Activated CD4-positive, alpha-beta T cell treated with anti-CD3 and anti-CD28 coated beads for 4 hours (primary cell): ENCODE measurements around the gene TLK1.

Experiments used
- DNase-seq, 2 donors: peaks; one replicate each; pipeline ENCODE4 v3.0.0-alpha.2; 2020

TLK1 gene

GRCh38 chr2:170953941-170954340 is 206.8 kb downstream of the TLK1 start:
- no peak for DNase-seq

- DNase-seq: no peak
Measured at GRCh38 chr2:170950221-170950761, 210.4 kb downstream of the TLK1 start.

- DNase-seq: no peak
Measured at GRCh38 chr2:170949415-170949814, 211.3 kb downstream of the TLK1 start.

GRCh38 chr2:170944545-170944944 is 216.1 kb downstream of the TLK1 start:
- DNase-seq: no peak

- no peak for DNase-seq
Measured at GRCh38 chr2:170943596-170943995, 217.1 kb downstream of the TLK1 start.

GRCh38 chr2:170943041-170943440 is 217.7 kb downstream of the TLK1 start:
- DNase-seq: no peak

GRCh38 chr2:170942615-170943014 is 218.1 kb downstream of the TLK1 start:
- DNase-seq: no peak
